ENCODE data around the gene CDK13. TPM values are rescaled to one million over a fixed set of nuclear protein-coding genes. Genes with fewer than 3 reads are reported as not detected.

CDK13 gene
- total RNA-seq, 1 experiment from 2014 or later: 45.9 TPM

DNA sequence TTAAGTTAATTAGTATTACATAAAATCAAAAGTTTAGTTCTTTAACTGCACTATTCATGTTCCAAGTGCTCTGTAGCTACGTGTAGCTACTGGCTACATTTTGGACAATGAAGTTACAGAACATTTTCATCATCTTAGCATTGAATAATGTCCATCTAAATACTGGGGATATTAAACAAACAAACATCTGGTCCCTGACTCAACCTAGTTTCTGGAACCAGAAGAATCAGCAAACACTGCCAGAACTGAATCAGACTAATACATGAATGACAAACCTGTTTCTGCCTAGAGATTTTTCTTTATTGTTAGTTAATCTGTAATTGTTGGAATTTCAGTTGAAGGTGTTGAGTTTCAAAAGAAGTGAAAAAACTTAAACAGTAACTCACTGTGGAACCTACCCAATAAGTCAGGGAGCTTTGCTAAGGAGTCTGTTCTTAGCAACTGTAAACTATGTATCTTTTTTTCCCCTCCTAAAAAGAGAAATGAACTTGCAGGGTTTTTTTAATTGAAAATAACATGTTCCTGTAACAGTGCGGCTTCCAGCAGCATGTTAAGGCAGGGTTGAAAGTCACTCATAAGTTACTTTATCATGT is 58.3 kb downstream of the CDK13 start:
- H3K9me3 ChIP-seq: no peaks in the 10 kb centered on the region
- no peaks in the 10 kb centered on the region; the same call in 1 of the 2 replicates for H3K36me3 ChIP-seq (ENCODE audit: control insufficient read depth, insufficient read depth, low read length)
- intact Hi-C loops (cut with micrococcal nuclease; ENCODE audit: unreplicated experiment): no loop called here
- no TSS peak for BruUV-seq (replicated peaks)
- DNase-seq: no peak
- Mint-ChIP-seq H3K27me3 (ENCODE audit: insufficient read depth, unreplicated experiment) (no peaks in the 10 kb centered on the region), H3K4me1 (ENCODE audit: low read depth, unreplicated experiment) (no peaks in the 10 kb centered on the region), H3K9me3 (ENCODE audit: unreplicated experiment) (no peaks in the 10 kb centered on the region), H3K36me3 (ENCODE audit: insufficient read depth, unreplicated experiment) (peaks cover 16% of the 10 kb centered on the region), H3K4me3 (ENCODE audit: unreplicated experiment) (no peak overlapping the region), H3K27ac (ENCODE audit: unreplicated experiment) (no peak overlapping the region)
- no peak for TF ChIP-seq CTCF (IDR thresholded peaks at IDR 0.05; ENCODE audit: insufficient read depth in 1 of 2, low read depth in 1 of 2, low read length in 1 of 2, severe bottlenecking in 1 of 2, unreplicated experiment in 1 of 2)
- no peak overlapping the region for H3K4me3 ChIP-seq (ENCODE audit: low read depth, low read length)
- no peaks in the 10 kb centered on the region for H3K4me1 ChIP-seq
- POLR2A ChIA-PET: no interaction called here
- CTCF ChIA-PET: no interaction called here
- H3K27me3 ChIP-seq (replicated peaks; ENCODE audit: control insufficient read depth, insufficient read depth, low read length): no peaks in the 10 kb centered on the region

DNA sequence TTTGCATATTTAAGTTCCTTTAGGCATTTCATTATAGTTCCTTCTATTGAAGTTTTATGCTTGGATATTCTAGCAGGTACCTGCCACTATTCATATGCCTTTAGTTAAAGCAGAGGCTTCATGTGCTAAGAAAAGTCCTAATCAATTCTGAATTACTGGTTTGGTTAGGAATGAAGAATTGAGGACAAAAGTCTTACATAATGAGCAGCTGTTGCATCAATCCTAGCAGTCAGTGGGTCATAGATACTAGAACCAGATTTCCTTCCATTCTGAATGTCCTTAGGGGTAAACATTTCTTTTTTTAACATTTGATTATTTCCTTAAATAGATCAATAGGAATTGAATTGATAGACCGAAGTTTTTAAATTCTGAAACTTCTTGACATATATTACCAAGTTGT is 59.2 kb downstream of the CDK13 start:
- Histone ChIP-seq H3K4me3 (ENCODE audit: low read depth, low read length) (no peak overlapping the region), H3K36me3 (ENCODE audit: control insufficient read depth, insufficient read depth, low read length) (no peaks in the 10 kb centered on the region; the same call in 1 of the 2 replicates), H3K27me3 (replicated peaks; ENCODE audit: control insufficient read depth, insufficient read depth, low read length) (no peaks in the 10 kb centered on the region), H3K9me3 (no peaks in the 10 kb centered on the region), H3K4me1 (no peaks in the 10 kb centered on the region)
- intact Hi-C loops (cut with micrococcal nuclease; ENCODE audit: unreplicated experiment): no loop called here
- Mint-ChIP-seq H3K4me1 (ENCODE audit: low read depth, unreplicated experiment) (no peaks in the 10 kb centered on the region), H3K27me3 (ENCODE audit: insufficient read depth, unreplicated experiment) (no peaks in the 10 kb centered on the region), H3K27ac (ENCODE audit: unreplicated experiment) (no peak overlapping the region), H3K36me3 (ENCODE audit: insufficient read depth, unreplicated experiment) (peaks cover 15% of the 10 kb centered on the region), H3K4me3 (ENCODE audit: unreplicated experiment) (no peak overlapping the region), H3K9me3 (ENCODE audit: unreplicated experiment) (no peaks in the 10 kb centered on the region)
- BruUV-seq (replicated peaks): no TSS peak
- no peak for TF ChIP-seq CTCF (IDR thresholded peaks at IDR 0.05; ENCODE audit: insufficient read depth in 1 of 2, low read depth in 1 of 2, low read length in 1 of 2, severe bottlenecking in 1 of 2, unreplicated experiment in 1 of 2)
- POLR2A ChIA-PET: no interaction called here
- CTCF ChIA-PET: no interaction called here
- no peak for DNase-seq

GRCh38 chr7:40014376-40014775 is 64.3 kb downstream of the CDK13 start:
- BruUV-seq (replicated peaks): no TSS peak
- DNase-seq: no peak
- H3K4me1 Mint-ChIP-seq (ENCODE audit: low read depth, unreplicated experiment): peaks cover 12% of the 10 kb centered on the region
- CTCF ChIA-PET: no interaction called here
- H3K9me3 Mint-ChIP-seq (ENCODE audit: unreplicated experiment): no peaks in the 10 kb centered on the region
- H3K4me1 ChIP-seq: no peaks in the 10 kb centered on the region
- H3K36me3 Mint-ChIP-seq (ENCODE audit: insufficient read depth, unreplicated experiment): peaks cover 22% of the 10 kb centered on the region
- H3K27ac Mint-ChIP-seq (ENCODE audit: unreplicated experiment): no peak overlapping the region
- H3K4me3 Mint-ChIP-seq (ENCODE audit: unreplicated experiment): no peak overlapping the region
- no peaks in the 10 kb centered on the region for H3K27me3 Mint-ChIP-seq (ENCODE audit: insufficient read depth, unreplicated experiment)
- intact Hi-C loops (cut with micrococcal nuclease; ENCODE audit: unreplicated experiment): no loop called here
- H3K27me3 ChIP-seq (replicated peaks; ENCODE audit: control insufficient read depth, insufficient read depth, low read length): no peaks in the 10 kb centered on the region
- H3K9me3 ChIP-seq: no peaks in the 10 kb centered on the region
- POLR2A ChIA-PET: no interaction called here
- H3K36me3 ChIP-seq (ENCODE audit: control insufficient read depth, insufficient read depth, low read length): no peaks in the 10 kb centered on the region; the same call in 1 of the 2 replicates
- TF ChIP-seq CTCF (IDR thresholded peaks at IDR 0.05; ENCODE audit: insufficient read depth in 1 of 2, low read depth in 1 of 2, low read length in 1 of 2, severe bottlenecking in 1 of 2, unreplicated experiment in 1 of 2): no peak
- H3K4me3 ChIP-seq (ENCODE audit: low read depth, low read length): no peak overlapping the region
